T-helper 1 cell treated with Interleukin-12 subunit alpha and Interleukin-12 subunit beta and Interleukin-4 antibody, amounts not matched to agents 30 ng/mL and 1 ng/mL, for 36 hours (primary cell): ENCODE measurements around the gene ZFPL1. TPM values are rescaled to one million over a fixed set of nuclear protein-coding genes. Genes with fewer than 3 reads are reported as not detected.

Experiments used
- intact Hi-C: fragments of 100-400 bp; cut with micrococcal nuclease; formaldehyde crosslinking; loops from one replicate; pipeline ENCODE4 v1.15.1; 2024
- total RNA-seq: library from RNA; stranded (reverse); gene quantifications from 2 replicates; pipeline ENCODE4 v1.2.3, GENCODE V29; 2022

Gene ZFPL1
- total RNA-seq, 1 donor from 2014 or later: 33.9 TPM

GRCh38 chr11:65059959-65060824 lies 23.8 kb upstream of the ZFPL1 start:
- intact Hi-C loops: no loop called here

GRCh38 chr11:65060913-65061408 lies 23.1 kb upstream of the ZFPL1 start:
- intact Hi-C loops: no loop called here

- intact Hi-C loops: no loop called here
Measured at GRCh38 chr11:65063532-65063931, 20.5 kb upstream of the ZFPL1 start.

- intact Hi-C loops: no loop called here
Measured at GRCh38 chr11:65064847-65065240, 19.2 kb upstream of the ZFPL1 start.

GRCh38 chr11:65065851-65066250 lies 18.2 kb upstream of the ZFPL1 start:
- intact Hi-C loops: no loop called here

- intact Hi-C loops: no loop called here
Measured at GRCh38 chr11:65066315-65066714, 17.7 kb upstream of the ZFPL1 start.

- intact Hi-C loops: no loop called here
Measured at GRCh38 chr11:65066805-65067291, 17.2 kb upstream of the ZFPL1 start.

- intact Hi-C loops: no loop called here
Measured at GRCh38 chr11:65067446-65067845, 16.6 kb upstream of the ZFPL1 start.

GRCh38 chr11:65069217-65069616 lies 14.8 kb upstream of the ZFPL1 start:
- intact Hi-C loops: no loop called here

GRCh38 chr11:65071907-65072630 lies 12.0 kb upstream of the ZFPL1 start:
- intact Hi-C loops: no loop called here

GRCh38 chr11:65072631-65072966 lies 11.4 kb upstream of the ZFPL1 start:
- intact Hi-C loops: no loop called here

GRCh38 chr11:65077451-65077850 lies 6.6 kb upstream of the ZFPL1 start:
- intact Hi-C loops: no loop called here

GRCh38 chr11:65078151-65078550 lies 5.9 kb upstream of the ZFPL1 start:
- intact Hi-C loops: loop anchor here (1.0 kb wide), 3 partner anchors 51 to 231 kb away; partner anchors contain the start of gene SNX15

- intact Hi-C loops: loop anchor here (1.0 kb wide), 3 partner anchors 52 to 232 kb away; partner anchors contain the start of gene SNX15
Measured at GRCh38 chr11:65078786-65079342, 5.2 kb upstream of the ZFPL1 start.

- intact Hi-C loops: loop anchor here (1.0 kb wide), 1 partner anchor 205 kb away; the partner anchor contains the start of gene EHD1
Measured at GRCh38 chr11:65083134-65083833, 738 bp upstream of the ZFPL1 start.

GRCh38 chr11:65084598-65085375 lies 765 bp downstream of the ZFPL1 start:
- intact Hi-C loops: loop anchor here (1.0 kb wide), 13 partner anchors 12 to 531 kb away; partner anchors contain the start of genes ATG2A, FAU, MRPL49 and PCNX3

- intact Hi-C loops: no loop called here
Measured at GRCh38 chr11:65085446-65085845, 1.4 kb downstream of the ZFPL1 start.

GRCh38 chr11:65086809-65087208 lies 2.8 kb downstream of the ZFPL1 start:
- intact Hi-C loops: no loop called here

GRCh38 chr11:65087216-65087615 lies 3.2 kb downstream of the ZFPL1 start:
- intact Hi-C loops: no loop called here

- intact Hi-C loops: no loop called here
Measured at GRCh38 chr11:65087827-65088226, 3.8 kb downstream of the ZFPL1 start.
